Liver (tissue), 9 donors: ENCODE results near the gene TMEM222. TPM values are rescaled to one million over a fixed set of nuclear protein-coding genes. Genes with fewer than 3 reads are reported as not detected.

Experiments used
- DNase-seq: peaks from one replicate; pipeline ENCODE4 v3.0.0-alpha.2; 2017; ENCODE audit warnings: low spot score
- H3K27ac ChIP-seq, 2 donors: one replicate each; pipeline ENCODE4 v1.7.0; 2013; ENCODE audit warnings: inconsistent platforms in 2 of 2, low read length in 2 of 2, control low read depth in 1 of 2, low read depth in 1 of 2, mild to moderate bottlenecking in 1 of 2
- H3K27me3 ChIP-seq, 4 donors: one replicate each; pipeline versions ENCODE4 v1.6.1 to v1.7.0; 2013; ENCODE audit warnings: low read length in 3 of 4, inconsistent platforms in 1 of 4, mild to moderate bottlenecking in 1 of 4, moderate library complexity in 1 of 4; ENCODE audit not compliant: control insufficient read depth in 4 of 4, insufficient read depth in 4 of 4
- H3K36me3 ChIP-seq, 4 donors: one replicate each; pipeline versions ENCODE4 v1.6.1 to v1.7.0; 2013; ENCODE audit warnings: low read length in 3 of 4, mild to moderate bottlenecking in 3 of 4, low read depth in 1 of 4, moderate library complexity in 1 of 4; ENCODE audit not compliant: control insufficient read depth in 4 of 4, insufficient read depth in 3 of 4
- H3K4me1 ChIP-seq, 4 donors: one replicate each; pipeline versions ENCODE4 v1.6.1 to v1.7.0; 2013; ENCODE audit warnings: low read length in 3 of 4, mild to moderate bottlenecking in 3 of 4, moderate library complexity in 1 of 4; ENCODE audit not compliant: control insufficient read depth in 4 of 4, insufficient read depth in 4 of 4
- H3K4me3 ChIP-seq, 3 donors: one replicate each; pipeline versions ENCODE4 v1.6.1 to v1.7.0; 2013; ENCODE audit warnings: low read length in 3 of 3, control low read depth in 1 of 3, low read depth in 1 of 3, mild to moderate bottlenecking in 1 of 3
- H3K9ac ChIP-seq, 2 donors: one replicate each; pipeline ENCODE4 v1.7.0; 2013; ENCODE audit warnings: low read length in 2 of 2, mild to moderate bottlenecking in 2 of 2, moderate library complexity in 2 of 2, control low read depth in 1 of 2, low read depth in 1 of 2
- H3K9me3 ChIP-seq, 4 donors: one replicate each; pipeline versions ENCODE4 v1.6.1 to v1.7.0; 2013; ENCODE audit warnings: low read length in 3 of 4; ENCODE audit not compliant: control insufficient read depth in 4 of 4
- CTCF ChIP-seq: fragments of 150-350 bp; IDR thresholded peaks from 2 replicates; pipeline ENCODE4 v1.5.1; 2017; ENCODE audit warnings: improper control_type of control experiment, low read depth, low read length; ENCODE audit not compliant: missing input control
- NR2F2 ChIP-seq: IDR thresholded peaks from 2 replicates; pipeline ENCODE4 v1.6.1; 2016; ENCODE audit warnings: antibody characterized with exemption
- RAD21 ChIP-seq, 2 donors: IDR thresholded peaks; 2 replicates each; pipeline ENCODE4 v1.6.1; 2016; ENCODE audit warnings: antibody characterized with exemption in 2 of 2, mild to moderate bottlenecking in 2 of 2
- REST ChIP-seq: IDR thresholded peaks from 2 replicates; pipeline ENCODE4 v1.6.1; 2016; ENCODE audit warnings: antibody characterized with exemption, mild to moderate bottlenecking
- RXRA ChIP-seq, 2 donors: IDR thresholded peaks; 2 replicates each; pipeline ENCODE4 v1.6.1; 2017 to 2018; ENCODE audit warnings: antibody characterized with exemption in 2 of 2, mild to moderate bottlenecking in 1 of 2
- YY1 ChIP-seq: IDR thresholded peaks from 2 replicates; pipeline ENCODE4 v1.6.1; 2016; ENCODE audit warnings: antibody characterized with exemption, mild to moderate bottlenecking
- WGBS: extraction: QIAGEN DNeasy Blood & Tissue Kit; methylation state at CpG from one replicate; pipeline ENCODE4 v1.1.7; 2013; 5-methylcytosine and 5-hydroxymethylcytosine counted together
- polyA plus RNA-seq, 2 donors: library from polyadenylated mRNA; stranded (reverse) in 1 of 2; unstranded in 1 of 2; fragments of 200-250 nt in 1 of 2; fragments of >200 nt in 1 of 2; fragmentation: Nextera tagmentation in 1 of 2; extraction: Ambion mirVana in 1 of 2; gene quantifications; one replicate each; pipeline versions ENCODE4 v1.2.1 to v1.2.3, GENCODE V29; 2013 to 2015
- total RNA-seq, 2 donors: library from RNA; depleted of rRNA; stranded (reverse); fragments of >200 nt; gene quantifications; one replicate each; pipeline ENCODE4 v1.2.3, GENCODE V29; 2014
- donor health status: healthy.
- donor health status: healthy.
- donor health status: healthy.
- donor health status: healthy.
- donor health status: healthy.

The TMEM222 gene
- total and polyA plus RNA-seq, 4 donors = 14.7 to 32.9 (median 21.8) TPM

GRCh38 chr1:27357281-27358037, 35.5 kb downstream of the TMEM222 start:
- Histone ChIP-seq H3K27ac (no peak overlapping the region), H3K9me3 (no peaks in the 10 kb centered on the region), H3K4me1 (peaks cover 0 to 12% (median 5%) of the 10 kb centered on the region in 4 donors), H3K9ac (no peak overlapping the region), H3K4me3 (peak overlapping the region; percentile 2 to 16 (median 6)), H3K36me3 (no peaks in the 10 kb centered on the region), H3K27me3 (no peaks in the 10 kb centered on the region)
- TF ChIP-seq CTCF = peak; percentile 95
- peak; percentile 72 to 84 for TF ChIP-seq RAD21 (IDR thresholded peaks at IDR 0.05)
- no peak for TF ChIP-seq RXRA (IDR thresholded peaks at IDR 0.05)
- peak; percentile 83 for DNase-seq
- 29% methylated on average over 40 of the region's 40 CpGs for WGBS

- Histone ChIP-seq H3K9me3 (no peaks in the 10 kb centered on the region), H3K27ac (no peak overlapping the region), H3K27me3 (no peaks in the 10 kb centered on the region), H3K4me3 (no peak overlapping the region), H3K4me1 (peaks cover 0 to 12% (median 5%) of the 10 kb centered on the region in 4 donors), H3K9ac (no peak overlapping the region), H3K36me3 (no peaks in the 10 kb centered on the region)
- DNase-seq = no peak
- TF ChIP-seq CTCF (no peak), REST (no peak), NR2F2 (no peak), YY1 (no peak)
- WGBS = 87% methylated on average over 21 of the region's 21 CpGs
Observed at GRCh38 chr1:27358038-27358927, 36.3 kb downstream of the TMEM222 start.
